ENCODE results near the gene ENAH. TPM values are rescaled to one million over a fixed set of nuclear protein-coding genes. Genes with fewer than 3 reads are reported as not detected.

The ENAH gene
- polyA plus RNA-seq, 1 donor (not counting 4 experiments of a cell fraction or from before 2014, with no cell fraction given), result 61.0 TPM

- Histone ChIP-seq H3K79me2 (ENCODE audit: control insufficient read depth, insufficient read depth, low read length) (no peaks in the 10 kb centered on the region), H4K20me1 (ENCODE audit: control insufficient read depth, extremely low read depth, insufficient read depth, low read length) (no peaks in the 10 kb centered on the region), H3K36me3 (ENCODE audit: control insufficient read depth in 2 of 2, extremely low read depth in 1 of 2, insufficient read depth in 2 of 2, low read length in 2 of 2) (no peaks in the 10 kb centered on the region), H3K9me3 (ENCODE audit: control insufficient read depth, low read depth, low read length) (no peaks in the 10 kb centered on the region), H3K9me1 (ENCODE audit: control insufficient read depth, extremely low read depth, insufficient read depth, low read length) (no peaks in the 10 kb centered on the region), H3K27me3 (ENCODE audit: control insufficient read depth, extremely low read depth, insufficient read depth, low read length) (no peaks in the 10 kb centered on the region), H3K4me1 (ENCODE audit: control insufficient read depth, extremely low read depth, insufficient read depth, low read length) (peaks cover 4% of the 10 kb centered on the region), H3K9ac (ENCODE audit: control insufficient read depth, extremely low read depth, insufficient read depth, low read length) (no peak overlapping the region), H3K4me2 (ENCODE audit: control insufficient read depth, extremely low read depth, insufficient read depth, low read depth, low read length) (no peak overlapping the region), H3K4me3 (ENCODE audit: control insufficient read depth in 2 of 3, extremely low read depth in 1 of 3, insufficient read depth in 2 of 3, low read depth in 1 of 3, low read length in 3 of 3) (no peak overlapping the region), H3K27ac (ENCODE audit: control insufficient read depth, insufficient read depth, low read length) (no peak overlapping the region), H2AFZ (ENCODE audit: control insufficient read depth, low read length) (no peak overlapping the region)
- FAIRE-seq (no peak), DNase-seq (ENCODE audit: low read depth, low spot score) (no peak)
- TF ChIP-seq CTCF (optimal IDR thresholded peaks at IDR 0.05 in 1 of 3, IDR thresholded peaks at IDR 0.05 in 1 of 3, conservative IDR thresholded peaks at IDR 0.05 in 1 of 3; ENCODE audit: extremely low read depth in 1 of 3, insufficient read depth in 2 of 3, low read length in 3 of 3) (no peak), EZH2 (IDR thresholded peaks at IDR 0.05; ENCODE audit: low read length) (no peak)
- dilution Hi-C loops (cut with MboI; ENCODE audit: extremely low pct_ligation_motif_present, low sequenced_read_pairs), result loop anchor here (25.0 kb wide), 1 partner anchor 516 kb away; the partner anchor contains the start of gene SDE2
Observed at GRCh38 chr1:225471109-225471452, 181.8 kb downstream of the ENAH start.

DNA sequence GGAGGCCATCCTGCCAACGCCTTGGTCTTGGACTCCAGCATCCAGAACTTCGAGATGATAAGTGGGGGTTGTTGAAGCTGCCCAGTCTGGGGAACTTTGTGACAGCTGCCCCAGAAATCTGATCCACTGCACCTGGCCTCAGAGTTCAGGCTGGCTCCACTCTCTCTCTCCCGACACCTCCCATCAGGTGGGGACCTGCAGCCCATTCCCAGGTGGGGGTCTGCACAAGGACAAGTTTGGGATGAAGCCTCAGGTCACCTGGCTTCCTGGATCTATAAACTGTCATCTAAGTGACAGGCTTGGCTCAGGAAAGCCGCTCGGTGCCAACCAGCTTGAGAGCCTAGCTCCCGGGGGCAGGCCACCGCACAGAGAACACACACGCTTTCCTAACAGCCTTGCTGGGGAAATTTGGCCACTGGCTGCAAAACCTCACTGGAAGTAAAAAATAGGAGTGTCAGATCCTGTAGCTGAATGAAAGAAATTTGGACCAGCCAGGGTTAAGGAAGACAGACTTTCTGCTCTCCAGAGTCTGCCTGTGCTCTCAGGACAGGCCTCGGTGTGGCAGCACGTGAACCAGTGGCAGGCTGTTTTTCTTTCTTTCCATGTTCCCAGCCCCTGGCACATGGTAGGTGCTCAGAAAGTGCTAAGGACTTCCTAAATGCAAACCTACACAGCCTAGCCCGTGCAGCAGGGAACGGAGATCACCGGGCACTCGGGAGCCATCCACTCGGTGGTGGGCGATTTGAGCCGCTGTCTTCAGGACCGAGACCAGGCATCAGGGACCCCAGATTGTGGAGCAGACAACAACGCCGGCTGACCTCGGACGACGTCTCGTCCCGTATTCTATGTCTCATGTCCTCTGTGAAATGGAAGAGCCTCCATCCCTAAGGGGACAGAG is 182.5 kb downstream of the ENAH start:
- Histone ChIP-seq H3K9me1 (ENCODE audit: control insufficient read depth, extremely low read depth, insufficient read depth, low read length) (no peaks in the 10 kb centered on the region), H3K4me3 (ENCODE audit: control insufficient read depth in 2 of 3, extremely low read depth in 1 of 3, insufficient read depth in 2 of 3, low read depth in 1 of 3, low read length in 3 of 3) (no peak overlapping the region), H3K9ac (ENCODE audit: control insufficient read depth, extremely low read depth, insufficient read depth, low read length) (no peak overlapping the region), H3K9me3 (ENCODE audit: control insufficient read depth, low read depth, low read length) (no peaks in the 10 kb centered on the region), H3K27ac (ENCODE audit: control insufficient read depth, insufficient read depth, low read length) (no peak overlapping the region), H3K4me1 (ENCODE audit: control insufficient read depth, extremely low read depth, insufficient read depth, low read length) (peaks cover 4% of the 10 kb centered on the region), H2AFZ (ENCODE audit: control insufficient read depth, low read length) (no peak overlapping the region), H3K27me3 (ENCODE audit: control insufficient read depth, extremely low read depth, insufficient read depth, low read length) (no peaks in the 10 kb centered on the region), H3K4me2 (ENCODE audit: control insufficient read depth, extremely low read depth, insufficient read depth, low read depth, low read length) (no peak overlapping the region), H3K79me2 (ENCODE audit: control insufficient read depth, insufficient read depth, low read length) (no peaks in the 10 kb centered on the region), H3K36me3 (ENCODE audit: control insufficient read depth in 2 of 2, extremely low read depth in 1 of 2, insufficient read depth in 2 of 2, low read length in 2 of 2) (no peaks in the 10 kb centered on the region), H4K20me1 (ENCODE audit: control insufficient read depth, extremely low read depth, insufficient read depth, low read length) (no peaks in the 10 kb centered on the region)
- TF ChIP-seq EZH2 (IDR thresholded peaks at IDR 0.05; ENCODE audit: low read length) (no peak), CTCF (optimal IDR thresholded peaks at IDR 0.05 in 1 of 3, IDR thresholded peaks at IDR 0.05 in 1 of 3, conservative IDR thresholded peaks at IDR 0.05 in 1 of 3; ENCODE audit: extremely low read depth in 1 of 3, insufficient read depth in 2 of 3, low read length in 3 of 3) (no peak)
- FAIRE-seq (no peak), DNase-seq (ENCODE audit: low read depth, low spot score) (no peak)
- dilution Hi-C loops (cut with MboI; ENCODE audit: extremely low pct_ligation_motif_present, low sequenced_read_pairs), result loop anchor here (25.0 kb wide), 1 partner anchor 517 kb away; the partner anchor contains the start of gene SDE2
